WTC11 (cell line): Measurements from ENCODE around the gene ARHGAP6. TPM values are rescaled to one million over a fixed set of nuclear protein-coding genes. Genes with fewer than 3 reads are reported as not detected.

Experiments
- ATAC-seq: fragments of 200-7000 bp; cut with Tn5 transposase; 2 replicates; pipeline ENCODE4 v1.10.0; 2021; ENCODE audit warnings: mild to moderate bottlenecking, moderate library complexity
- CTCF ChIA-PET: fragments of 300-600 bp; sonication (Branson Sonifier 250); formaldehyde crosslinking; loops from one replicate; lab custom pipeline; 2021; ENCODE audit warnings: antibody characterized with exemption; lab: Charles Lee
- POLR2A ChIA-PET: fragments of 350-600 bp; sonication (Branson Sonifier 250); formaldehyde crosslinking; loops from one replicate; lab custom pipeline; 2021; ENCODE audit warnings: antibody characterized with exemption; lab: Charles Lee
- DNase-seq: peaks from one replicate; pipeline ENCODE4 v3.0.0; 2021; ENCODE audit warnings: low spot score
- H3K27ac Mint-ChIP-seq: 2 replicates; pipeline ENCODE4 v1.8.0; 2021; ENCODE audit warnings: mixed read lengths
- H3K27me3 Mint-ChIP-seq: 2 replicates; pipeline ENCODE4 v1.8.0; 2021; ENCODE audit warnings: low read depth, mild to moderate bottlenecking, moderate library complexity, mixed read lengths
- H3K36me3 Mint-ChIP-seq: 2 replicates; pipeline ENCODE4 v1.8.0; 2021; ENCODE audit warnings: mixed read lengths
- H3K4me1 Mint-ChIP-seq: 2 replicates; pipeline ENCODE4 v1.8.0; 2022; ENCODE audit warnings: mixed read lengths
- H3K4me3 Mint-ChIP-seq: 2 replicates; pipeline ENCODE4 v1.8.0; 2021; ENCODE audit warnings: mild to moderate bottlenecking, moderate library complexity, mixed read lengths
- H3K9me3 Mint-ChIP-seq: 2 replicates; pipeline ENCODE4 v1.8.0; 2021; ENCODE audit warnings: mixed read lengths
- AR ChIP-seq: fragments of 250-450 bp; sonication (Bioruptor Pico); IDR thresholded peaks from 2 replicates; pipeline ENCODE4 v1.9.0; 2021; ENCODE audit warnings: mild to moderate bottlenecking
- CBFB ChIP-seq: sonication (generic); formaldehyde crosslinking; IDR thresholded peaks from 2 replicates; pipeline ENCODE4 v1.8.1; 2022; ENCODE audit warnings: mild to moderate bottlenecking, low read depth, missing genetic modification reagents
- CREM ChIP-seq: sonication (generic); formaldehyde crosslinking; IDR thresholded peaks from 2 replicates; pipeline ENCODE4 v1.8.1; 2022; ENCODE audit warnings: mild to moderate bottlenecking, missing genetic modification reagents, moderate library complexity
- CTCF ChIP-seq: fragments of 200-600 bp; IDR thresholded peaks from 2 replicates; pipeline ENCODE4 v1.8.0; 2022; ENCODE audit warnings: antibody characterized with exemption
- EMX1 ChIP-seq: fragments of 250-450 bp; sonication (Bioruptor Pico); IDR thresholded peaks from 2 replicates; pipeline ENCODE4 v1.8.0; 2021; ENCODE audit warnings: mild to moderate bottlenecking
- FOXP4 ChIP-seq: sonication (generic); formaldehyde crosslinking; IDR thresholded peaks from 2 replicates; pipeline ENCODE4 v1.8.0; 2022; ENCODE audit warnings: mild to moderate bottlenecking, missing genetic modification reagents
- GTF2I ChIP-seq: fragments of 250-450 bp; sonication (Bioruptor Pico); conservative IDR thresholded peaks from 2 replicates; pipeline ENCODE4 v1.4.0; 2021; ENCODE audit warnings: mild to moderate bottlenecking
- HMGXB4 ChIP-seq: sonication (generic); formaldehyde crosslinking; IDR thresholded peaks from 2 replicates; pipeline ENCODE4 v1.8.1; 2023; ENCODE audit warnings: mild to moderate bottlenecking, moderate library complexity, missing genetic modification reagents
- IRF1 ChIP-seq: sonication (generic); formaldehyde crosslinking; IDR thresholded peaks from 2 replicates; pipeline ENCODE4 v1.8.0; 2023; ENCODE audit warnings: missing genetic modification reagents
- JUN ChIP-seq: sonication (generic); formaldehyde crosslinking; IDR thresholded peaks from 2 replicates; pipeline ENCODE4 v1.8.0; 2023; ENCODE audit warnings: mild to moderate bottlenecking, missing genetic modification reagents
- KAT7 ChIP-seq: sonication (generic); formaldehyde crosslinking; IDR thresholded peaks from 2 replicates; pipeline ENCODE4 v1.8.1; 2023; ENCODE audit warnings: missing genetic modification reagents, mild to moderate bottlenecking, borderline replicate concordance
- MLX ChIP-seq: sonication (generic); formaldehyde crosslinking; IDR thresholded peaks from 2 replicates; pipeline ENCODE4 v1.8.1; 2023; ENCODE audit warnings: mild to moderate bottlenecking, missing genetic modification reagents, moderate library complexity
- NFATC4 ChIP-seq: fragments of 250-450 bp; sonication (Bioruptor Pico); IDR thresholded peaks from 2 replicates; pipeline ENCODE4 v1.9.0; 2021; ENCODE audit warnings: mild to moderate bottlenecking
- NFE2L1 ChIP-seq: sonication (generic); formaldehyde crosslinking; IDR thresholded peaks from 2 replicates; pipeline ENCODE4 v1.8.1; 2023; ENCODE audit warnings: missing genetic modification reagents
- NR2C2 ChIP-seq: sonication (generic); formaldehyde crosslinking; IDR thresholded peaks from 2 replicates; pipeline ENCODE4 v1.8.0; 2022; ENCODE audit warnings: mild to moderate bottlenecking, missing genetic modification reagents
- NR3C1 ChIP-seq: sonication (generic); formaldehyde crosslinking; conservative IDR thresholded peaks from 2 replicates; pipeline ENCODE4 v1.8.1; 2023; ENCODE audit warnings: low read depth, mild to moderate bottlenecking, missing genetic modification reagents
- PRRX2 ChIP-seq: fragments of 250-450 bp; sonication (Bioruptor Pico); IDR thresholded peaks from 2 replicates; pipeline ENCODE4 v1.8.0; 2021; ENCODE audit warnings: mild to moderate bottlenecking
- TEAD4 ChIP-seq: sonication (generic); formaldehyde crosslinking; IDR thresholded peaks from 2 replicates; pipeline ENCODE4 v1.8.0; 2022; ENCODE audit warnings: mild to moderate bottlenecking, missing genetic modification reagents
- USF2 ChIP-seq: sonication (generic); formaldehyde crosslinking; IDR thresholded peaks from 2 replicates; pipeline ENCODE4 v1.8.1; 2023; ENCODE audit warnings: mild to moderate bottlenecking, missing genetic modification reagents, moderate library complexity
- ZBTB21 ChIP-seq: sonication (generic); formaldehyde crosslinking; IDR thresholded peaks from 2 replicates; pipeline ENCODE4 v1.8.1; 2023; ENCODE audit warnings: mild to moderate bottlenecking, missing genetic modification reagents, borderline replicate concordance
- ZNF219 ChIP-seq: sonication (generic); formaldehyde crosslinking; IDR thresholded peaks from 2 replicates; pipeline ENCODE4 v1.8.0; 2023; ENCODE audit warnings: missing genetic modification reagents, mild to moderate bottlenecking, borderline replicate concordance
- ZNF317 ChIP-seq: sonication (generic); formaldehyde crosslinking; IDR thresholded peaks from 2 replicates; pipeline ENCODE4 v1.8.1; 2023; ENCODE audit warnings: low read depth, mild to moderate bottlenecking, moderate library complexity, missing genetic modification reagents, borderline replicate concordance
- ZNF416 ChIP-seq: fragments of 250-450 bp; sonication (Bioruptor Pico); IDR thresholded peaks from 2 replicates; pipeline ENCODE4 v1.9.0; 2021; ENCODE audit warnings: mild to moderate bottlenecking, inconsistent platforms
- total RNA-seq: library from RNA; stranded (reverse); gene quantifications from 3 replicates; pipeline ENCODE4 v1.2.3, GENCODE V29; 2021

ARHGAP6 gene
- total RNA-seq, 1 experiment from 2014 or later: 1.0 TPM

GRCh38 chrX:11462136-11462535 lies 203.6 kb downstream of the ARHGAP6 start (continued):
- TF ChIP-seq TEAD4 (CRISPR knock-in tag): no peak
- TF ChIP-seq USF2: no peak
- no peak for TF ChIP-seq ZNF416 (CRISPR knock-in tag)
- no peak for TF ChIP-seq AR (CRISPR knock-in tag)
- TF ChIP-seq EMX1 (CRISPR knock-in tag): no peak
- TF ChIP-seq ZBTB21 (CRISPR knock-in tag): no peak
- no peak for TF ChIP-seq IRF1 (CRISPR knock-in tag)

- H3K36me3 Mint-ChIP-seq: no peaks in the 10 kb centered on the region
- no peaks in the 10 kb centered on the region for H3K27me3 Mint-ChIP-seq
- no peak for TF ChIP-seq MLX
- no peak for TF ChIP-seq ZNF416 (CRISPR knock-in tag)
- no peak for TF ChIP-seq NFE2L1
- TF ChIP-seq CREM (CRISPR knock-in tag): no peak
- TF ChIP-seq JUN: no peak
- no peak for TF ChIP-seq ZNF219
- no peak overlapping the region for H3K4me3 Mint-ChIP-seq
- H3K9me3 Mint-ChIP-seq: no peaks in the 10 kb centered on the region
- H3K27ac Mint-ChIP-seq: no peak overlapping the region
- CTCF ChIA-PET: interaction anchor here (1.1 to 1.4 kb wide), 2 partner anchors 9 to 43 kb away, joined by 3 read pairs; no protein-coding TSS in a partner anchor
- no peak for DNase-seq
- 0 out of 2 replicates have a peak, but pooled peaks cover 5% of the 10 kb centered on the region for H3K4me1 Mint-ChIP-seq
- ATAC-seq: no peak
- POLR2A ChIA-PET: no interaction called here
These were observed 204.3 kb downstream of the ARHGAP6 start for GRCh38 chrX:11461201-11462001.

- DNase-seq: no peak
- POLR2A ChIA-PET: no interaction called here
- no peak for ATAC-seq
- no peaks in the 10 kb centered on the region for H3K9me3 Mint-ChIP-seq
- no peaks in the 10 kb centered on the region for H3K36me3 Mint-ChIP-seq
- 0 out of 2 replicates have a peak, but pooled peaks cover 5% of the 10 kb centered on the region for H3K4me1 Mint-ChIP-seq
- H3K4me3 Mint-ChIP-seq: no peak overlapping the region
- H3K27me3 Mint-ChIP-seq: no peaks in the 10 kb centered on the region
- H3K27ac Mint-ChIP-seq: no peak overlapping the region
- CTCF ChIA-PET: interaction anchor here (1.4 kb wide), 1 partner anchor 10 kb away, joined by 3 read pairs; no protein-coding TSS in a partner anchor
- TF ChIP-seq CBFB (CRISPR knock-in tag): no peak
- no peak for TF ChIP-seq GTF2I (CRISPR knock-in tag)
- no peak for TF ChIP-seq KAT7 (CRISPR knock-in tag)
- no peak for TF ChIP-seq ZNF317 (CRISPR knock-in tag)
- TF ChIP-seq NR2C2 (CRISPR knock-in tag): no peak
- TF ChIP-seq PRRX2 (CRISPR knock-in tag): no peak
- TF ChIP-seq NFATC4 (CRISPR knock-in tag): no peak
- no peak for TF ChIP-seq HMGXB4
- TF ChIP-seq FOXP4 (CRISPR knock-in tag): no peak
- no peak for TF ChIP-seq NR3C1
- no peak for TF ChIP-seq CTCF
These were observed 205.4 kb downstream of the ARHGAP6 start for GRCh38 chrX:11460347-11460746.
